Liver (tissue), 9 donors: ENCODE data around the gene GRXCR2. TPM values are rescaled to one million over a fixed set of nuclear protein-coding genes. Genes with fewer than 3 reads are reported as not detected.

Source experiments
- DNase-seq: peaks from one replicate; pipeline ENCODE4 v3.0.0-alpha.2; 2017; ENCODE audit warnings: low spot score
- H3K27ac ChIP-seq, 2 donors: one replicate each; pipeline ENCODE4 v1.7.0; 2013; ENCODE audit warnings: inconsistent platforms in 2 of 2, low read length in 2 of 2, control low read depth in 1 of 2, low read depth in 1 of 2, mild to moderate bottlenecking in 1 of 2
- H3K27me3 ChIP-seq, 4 donors: one replicate each; pipeline versions ENCODE4 v1.6.1 to v1.7.0; 2013; ENCODE audit warnings: low read length in 3 of 4, inconsistent platforms in 1 of 4, mild to moderate bottlenecking in 1 of 4, moderate library complexity in 1 of 4; ENCODE audit not compliant: control insufficient read depth in 4 of 4, insufficient read depth in 4 of 4
- H3K36me3 ChIP-seq, 4 donors: one replicate each; pipeline versions ENCODE4 v1.6.1 to v1.7.0; 2013; ENCODE audit warnings: low read length in 3 of 4, mild to moderate bottlenecking in 3 of 4, low read depth in 1 of 4, moderate library complexity in 1 of 4; ENCODE audit not compliant: control insufficient read depth in 4 of 4, insufficient read depth in 3 of 4
- H3K4me1 ChIP-seq, 4 donors: one replicate each; pipeline versions ENCODE4 v1.6.1 to v1.7.0; 2013; ENCODE audit warnings: low read length in 3 of 4, mild to moderate bottlenecking in 3 of 4, moderate library complexity in 1 of 4; ENCODE audit not compliant: control insufficient read depth in 4 of 4, insufficient read depth in 4 of 4
- H3K4me3 ChIP-seq, 3 donors: one replicate each; pipeline versions ENCODE4 v1.6.1 to v1.7.0; 2013; ENCODE audit warnings: low read length in 3 of 3, control low read depth in 1 of 3, low read depth in 1 of 3, mild to moderate bottlenecking in 1 of 3
- H3K9ac ChIP-seq, 2 donors: one replicate each; pipeline ENCODE4 v1.7.0; 2013; ENCODE audit warnings: low read length in 2 of 2, mild to moderate bottlenecking in 2 of 2, moderate library complexity in 2 of 2, control low read depth in 1 of 2, low read depth in 1 of 2
- H3K9me3 ChIP-seq, 4 donors: one replicate each; pipeline versions ENCODE4 v1.6.1 to v1.7.0; 2013; ENCODE audit warnings: low read length in 3 of 4; ENCODE audit not compliant: control insufficient read depth in 4 of 4
- CTCF ChIP-seq: fragments of 150-350 bp; IDR thresholded peaks from 2 replicates; pipeline ENCODE4 v1.5.1; 2017; ENCODE audit warnings: improper control_type of control experiment, low read depth, low read length; ENCODE audit not compliant: missing input control
- FOXA1 ChIP-seq: IDR thresholded peaks from 2 replicates; pipeline ENCODE4 v1.6.1; 2016; ENCODE audit warnings: antibody characterized with exemption
- FOXA2 ChIP-seq: IDR thresholded peaks from 2 replicates; pipeline ENCODE4 v1.6.1; 2016; ENCODE audit warnings: antibody characterized with exemption
- HNF4A ChIP-seq, 2 donors: conservative IDR thresholded peaks; 2 replicates each; pipeline ENCODE4 v1.6.1; 2016; ENCODE audit warnings: antibody characterized with exemption in 2 of 2, mild to moderate bottlenecking in 2 of 2
- HNF4G ChIP-seq: IDR thresholded peaks from 2 replicates; pipeline ENCODE4 v1.6.1; 2016; ENCODE audit warnings: antibody characterized with exemption
- JUND ChIP-seq, 2 donors: IDR thresholded peaks; 2 replicates each; pipeline ENCODE4 v1.6.1; 2016; ENCODE audit warnings: antibody characterized with exemption in 2 of 2
- MAX ChIP-seq: IDR thresholded peaks from 2 replicates; pipeline ENCODE4 v1.6.1; 2016; ENCODE audit warnings: antibody characterized with exemption
- RAD21 ChIP-seq, 2 donors: IDR thresholded peaks; 2 replicates each; pipeline ENCODE4 v1.6.1; 2016; ENCODE audit warnings: antibody characterized with exemption in 2 of 2, mild to moderate bottlenecking in 2 of 2
- REST ChIP-seq: IDR thresholded peaks from 2 replicates; pipeline ENCODE4 v1.6.1; 2016; ENCODE audit warnings: antibody characterized with exemption, mild to moderate bottlenecking
- RXRA ChIP-seq, 2 donors: IDR thresholded peaks; 2 replicates each; pipeline ENCODE4 v1.6.1; 2017 to 2018; ENCODE audit warnings: antibody characterized with exemption in 2 of 2, mild to moderate bottlenecking in 1 of 2
- SP1 ChIP-seq: IDR thresholded peaks from 2 replicates; pipeline ENCODE4 v1.6.1; 2018; ENCODE audit warnings: antibody characterized with exemption, mild to moderate bottlenecking
- TAF1 ChIP-seq: conservative IDR thresholded peaks from 2 replicates; pipeline ENCODE4 v1.6.1; 2016; ENCODE audit warnings: antibody characterized with exemption, mild to moderate bottlenecking
- YY1 ChIP-seq: IDR thresholded peaks from 2 replicates; pipeline ENCODE4 v1.6.1; 2016; ENCODE audit warnings: antibody characterized with exemption, mild to moderate bottlenecking
- ZBTB33 ChIP-seq: IDR thresholded peaks from 2 replicates; pipeline ENCODE4 v1.6.1; 2016; ENCODE audit warnings: antibody characterized with exemption
- WGBS: extraction: QIAGEN DNeasy Blood & Tissue Kit; methylation state at CpG from one replicate; pipeline ENCODE4 v1.1.7; 2013; 5-methylcytosine and 5-hydroxymethylcytosine counted together
- polyA plus RNA-seq, 2 donors: library from polyadenylated mRNA; stranded (reverse) in 1 of 2; unstranded in 1 of 2; fragments of 200-250 nt in 1 of 2; fragments of >200 nt in 1 of 2; fragmentation: Nextera tagmentation in 1 of 2; extraction: Ambion mirVana in 1 of 2; gene quantifications; one replicate each; pipeline versions ENCODE4 v1.2.1 to v1.2.3, GENCODE V29; 2013 to 2015
- total RNA-seq, 2 donors: library from RNA; depleted of rRNA; stranded (reverse); fragments of >200 nt; gene quantifications; one replicate each; pipeline ENCODE4 v1.2.3, GENCODE V29; 2014
- TF ChIP-seq, protein P1 (sequence below): IDR thresholded peaks from 2 replicates; pipeline ENCODE4 v1.6.1; 2016; ENCODE audit warnings: antibody characterized with exemption
- donor health status: healthy.
- donor health status: healthy.
- donor health status: healthy.
- donor health status: healthy.
- donor health status: healthy.

Gene GRXCR2
- total and polyA plus RNA-seq, 4 donors, result not detected

DNA sequence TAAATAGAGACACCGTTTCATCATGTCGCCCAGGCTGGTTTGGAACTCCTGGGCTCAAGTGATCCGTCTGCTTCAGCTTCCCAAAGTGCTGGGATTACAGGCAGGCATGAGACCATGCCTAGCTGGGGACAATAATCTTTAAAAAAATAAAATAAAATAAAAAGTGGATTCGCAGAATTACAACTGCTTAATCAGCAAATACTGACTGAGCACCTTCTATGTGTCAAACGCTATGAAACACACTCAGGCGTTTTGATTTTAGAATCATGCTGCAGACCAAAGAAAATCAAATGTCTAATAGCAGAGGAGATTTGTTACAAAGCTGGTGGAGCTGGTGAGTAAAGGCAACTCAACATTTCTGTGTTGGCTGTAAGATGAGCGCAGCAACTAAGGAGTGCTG, 40.9 kb upstream of the GRXCR2 start:
- no peak for DNase-seq
- H3K36me3 ChIP-seq, result no peaks in the 10 kb centered on the region
- TF ChIP-seq HNF4A (conservative IDR thresholded peaks at IDR 0.05) (no peak), HNF4G (no peak), FOXA2 (no peak), JUND (IDR thresholded peaks at IDR 0.05) (no peak), MAX (no peak), TAF1 (no peak), YY1 (no peak), RAD21 (IDR thresholded peaks at IDR 0.05) (no peak), RXRA (IDR thresholded peaks at IDR 0.05) (no peak)
- TF ChIP-seq, protein P1, sequence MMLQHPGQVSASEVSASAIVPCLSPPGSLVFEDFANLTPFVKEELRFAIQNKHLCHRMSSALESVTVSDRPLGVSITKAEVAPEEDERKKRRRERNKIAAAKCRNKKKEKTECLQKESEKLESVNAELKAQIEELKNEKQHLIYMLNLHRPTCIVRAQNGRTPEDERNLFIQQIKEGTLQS, result no peak
- H3K27me3 ChIP-seq, result no peaks in the 10 kb centered on the region
- WGBS, result 97% methylated on average over 7 of the region's 7 CpGs
- no peak overlapping the region for H3K9ac ChIP-seq
- H3K4me3 ChIP-seq, result no peak overlapping the region
- H3K4me1 ChIP-seq, result peaks cover 0 to 9% (median 4%) of the 10 kb centered on the region in 4 donors
- H3K9me3 ChIP-seq, result no peaks in the 10 kb centered on the region
- H3K27ac ChIP-seq, result no peak overlapping the region

DNA sequence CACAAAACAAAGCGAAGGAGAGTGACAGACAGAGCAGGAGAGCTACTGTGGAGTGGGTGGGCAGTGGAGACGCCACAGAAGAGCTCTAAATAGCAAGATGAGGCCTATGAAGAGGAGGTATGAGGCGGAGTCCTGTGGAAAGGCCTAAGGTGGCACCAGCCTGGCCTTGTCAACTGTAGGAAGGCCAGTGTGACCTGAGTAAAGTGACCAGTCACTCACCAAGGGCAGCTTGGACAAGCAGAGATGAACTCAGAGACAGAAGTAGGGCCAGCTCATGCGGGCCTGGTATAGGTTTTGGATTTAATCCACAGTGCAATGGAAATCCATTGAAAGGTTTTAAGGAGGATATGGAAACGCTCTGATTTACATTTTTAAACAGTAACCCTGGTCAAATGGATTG, 39.8 kb upstream of the GRXCR2 start:
- no peak for DNase-seq
- no peak overlapping the region for H3K27ac ChIP-seq
- H3K4me3 ChIP-seq, result no peak overlapping the region
- no peaks in the 10 kb centered on the region for H3K27me3 ChIP-seq
- H3K9me3 ChIP-seq, result no peaks in the 10 kb centered on the region
- H3K36me3 ChIP-seq, result no peaks in the 10 kb centered on the region
- H3K4me1 ChIP-seq, result peaks cover 0 to 9% (median 4%) of the 10 kb centered on the region in 4 donors
- no peak overlapping the region for H3K9ac ChIP-seq
- TF ChIP-seq TAF1 (no peak), CTCF (no peak), FOXA2 (no peak), JUND (IDR thresholded peaks at IDR 0.05) (no peak), REST (no peak)
- TF ChIP-seq, protein P1, result no peak
- WGBS, result 89% methylated on average over 5 of the region's 5 CpGs

- 61% methylated on average over 3 of the region's 3 CpGs for WGBS
These were observed 39.2 kb upstream of the GRXCR2 start for GRCh38 chr5:145912019-145912418.

More at GRCh38 chr5:145912019-145912418, 39.2 kb upstream of the GRXCR2 start:
- Histone ChIP-seq H3K36me3 (no peaks in the 10 kb centered on the region), H3K4me3 (no peak overlapping the region), H3K9me3 (no peaks in the 10 kb centered on the region), H3K27me3 (no peaks in the 10 kb centered on the region), H3K4me1 (peaks cover 0 to 9% (median 4%) of the 10 kb centered on the region in 4 donors), H3K9ac (no peak overlapping the region), H3K27ac (no peak overlapping the region)
- TF ChIP-seq SP1, result peak; percentile 51
- peak; percentile 68 for TF ChIP-seq HNF4G
- TF ChIP-seq HNF4A (conservative IDR thresholded peaks at IDR 0.05), result peak; percentile 75 to 88
- no peak for TF ChIP-seq MAX
- TF ChIP-seq ZBTB33, result no peak
- peak in 1 of 2 donors; percentile 35 for TF ChIP-seq RXRA (IDR thresholded peaks at IDR 0.05)
- no peak for TF ChIP-seq FOXA1
- peak in 1 of 2 donors; percentile 42 for TF ChIP-seq RAD21 (IDR thresholded peaks at IDR 0.05)
- no peak for DNase-seq
